WTC11 (cell line): ENCODE measurements around the gene SPOCD1. TPM values are rescaled to one million over a fixed set of nuclear protein-coding genes. Genes with fewer than 3 reads are reported as not detected.

Experiments
- ATAC-seq: fragments of 200-7000 bp; cut with Tn5 transposase; 2 replicates; pipeline ENCODE4 v1.10.0; 2021; ENCODE audit warnings: mild to moderate bottlenecking, moderate library complexity
- CTCF ChIA-PET: fragments of 300-600 bp; sonication (Branson Sonifier 250); formaldehyde crosslinking; loops from one replicate; lab custom pipeline; 2021; ENCODE audit warnings: antibody characterized with exemption; lab: Charles Lee
- POLR2A ChIA-PET: fragments of 350-600 bp; sonication (Branson Sonifier 250); formaldehyde crosslinking; loops from one replicate; lab custom pipeline; 2021; ENCODE audit warnings: antibody characterized with exemption; lab: Charles Lee
- DNase-seq: peaks from one replicate; pipeline ENCODE4 v3.0.0; 2021; ENCODE audit warnings: low spot score
- H3K27ac Mint-ChIP-seq: 2 replicates; pipeline ENCODE4 v1.8.0; 2021; ENCODE audit warnings: mixed read lengths
- H3K27me3 Mint-ChIP-seq: 2 replicates; pipeline ENCODE4 v1.8.0; 2021; ENCODE audit warnings: low read depth, mild to moderate bottlenecking, moderate library complexity, mixed read lengths
- H3K36me3 Mint-ChIP-seq: 2 replicates; pipeline ENCODE4 v1.8.0; 2021; ENCODE audit warnings: mixed read lengths
- H3K4me1 Mint-ChIP-seq: 2 replicates; pipeline ENCODE4 v1.8.0; 2022; ENCODE audit warnings: mixed read lengths
- H3K4me3 Mint-ChIP-seq: 2 replicates; pipeline ENCODE4 v1.8.0; 2021; ENCODE audit warnings: mild to moderate bottlenecking, moderate library complexity, mixed read lengths
- H3K9me3 Mint-ChIP-seq: 2 replicates; pipeline ENCODE4 v1.8.0; 2021; ENCODE audit warnings: mixed read lengths
- CBFB ChIP-seq: sonication (generic); formaldehyde crosslinking; IDR thresholded peaks from 2 replicates; pipeline ENCODE4 v1.8.1; 2022; ENCODE audit warnings: mild to moderate bottlenecking, low read depth, missing genetic modification reagents
- ELF4 ChIP-seq: sonication (generic); formaldehyde crosslinking; IDR thresholded peaks from 2 replicates; pipeline ENCODE4 v1.8.1; 2022; ENCODE audit warnings: low read depth, mild to moderate bottlenecking, moderate library complexity, missing genetic modification reagents
- EMX1 ChIP-seq: fragments of 250-450 bp; sonication (Bioruptor Pico); IDR thresholded peaks from 2 replicates; pipeline ENCODE4 v1.8.0; 2021; ENCODE audit warnings: mild to moderate bottlenecking
- IRF2 ChIP-seq: sonication (generic); formaldehyde crosslinking; IDR thresholded peaks from 2 replicates; pipeline ENCODE4 v1.8.0; 2022; ENCODE audit warnings: low read depth, missing genetic modification reagents, borderline replicate concordance
- MXD4 ChIP-seq: fragments of 250-450 bp; sonication (Bioruptor Pico); IDR thresholded peaks from 2 replicates; pipeline ENCODE4 v1.8.0; 2021; ENCODE audit warnings: mild to moderate bottlenecking, moderate library complexity, borderline replicate concordance
- TEAD4 ChIP-seq: sonication (generic); formaldehyde crosslinking; IDR thresholded peaks from 2 replicates; pipeline ENCODE4 v1.8.0; 2022; ENCODE audit warnings: mild to moderate bottlenecking, missing genetic modification reagents
- ZNF396 ChIP-seq: fragments of 250-450 bp; sonication (Bioruptor Pico); IDR thresholded peaks from 2 replicates; pipeline ENCODE4 v1.8.0; 2021; ENCODE audit warnings: mild to moderate bottlenecking, moderate library complexity, borderline replicate concordance
- total RNA-seq: library from RNA; stranded (reverse); gene quantifications from 3 replicates; pipeline ENCODE4 v1.2.3, GENCODE V29; 2021
- TF ChIP-seq, protein P1 (sequence below): sonication (generic); formaldehyde crosslinking; IDR thresholded peaks from 2 replicates; pipeline ENCODE4 v1.8.1; 2022; ENCODE audit warnings: missing genetic modification reagents, borderline replicate concordance
- TF ChIP-seq, protein P2 (sequence below): sonication (generic); formaldehyde crosslinking; IDR thresholded peaks from 2 replicates; pipeline ENCODE4 v1.8.0; 2022; ENCODE audit warnings: mild to moderate bottlenecking, missing genetic modification reagents
- TF ChIP-seq, protein P3 (sequence below): sonication (generic); formaldehyde crosslinking; conservative IDR thresholded peaks from 2 replicates; pipeline ENCODE4 v1.8.1; 2023; ENCODE audit warnings: mild to moderate bottlenecking, low read depth, missing genetic modification reagents, moderate library complexity
- TF ChIP-seq, protein P4 (sequence below): sonication (generic); formaldehyde crosslinking; IDR thresholded peaks from 2 replicates; pipeline ENCODE4 v1.8.0; 2023; ENCODE audit warnings: missing genetic modification reagents, mild to moderate bottlenecking, borderline replicate concordance
- TF ChIP-seq, protein P5 (sequence below): fragments of 250-450 bp; sonication (Bioruptor Pico); IDR thresholded peaks from 2 replicates; pipeline ENCODE4 v1.9.0; 2021; ENCODE audit warnings: mild to moderate bottlenecking, borderline replicate concordance

The SPOCD1 gene
- total RNA-seq, 1 experiment from 2014 or later: 3.0 TPM

DNA sequence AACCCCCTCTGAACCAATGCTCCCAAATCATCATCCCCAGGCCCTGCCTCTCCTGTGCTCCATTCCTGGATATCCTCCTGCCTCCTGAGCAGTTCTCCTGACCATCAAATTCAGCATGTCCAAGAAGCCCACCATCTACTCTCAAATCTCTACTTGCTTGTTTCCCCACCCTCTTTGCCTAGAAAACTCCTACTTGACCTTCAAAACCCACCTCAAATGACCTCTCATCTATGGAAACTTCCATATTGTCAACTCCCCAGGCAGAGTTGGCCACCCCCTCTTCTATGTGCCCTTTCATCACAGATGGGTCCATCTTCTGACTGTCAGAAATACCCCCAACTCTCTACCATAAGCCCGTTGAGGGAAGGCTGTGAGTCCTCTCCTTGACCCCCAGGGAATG is 68.5 kb downstream of the SPOCD1 start:
- CTCF ChIA-PET: interaction anchor here (2.6 to 14.7 kb wide), 4 partner anchors 12 to 41 kb away, joined by 28 to 179 read pairs (median 61); no protein-coding TSS in a partner anchor
- peak overlapping the region; percentile 29 for H3K27ac Mint-ChIP-seq
- no peaks in the 10 kb centered on the region; the same call in 1 of the 2 replicates for H3K27me3 Mint-ChIP-seq

DNA sequence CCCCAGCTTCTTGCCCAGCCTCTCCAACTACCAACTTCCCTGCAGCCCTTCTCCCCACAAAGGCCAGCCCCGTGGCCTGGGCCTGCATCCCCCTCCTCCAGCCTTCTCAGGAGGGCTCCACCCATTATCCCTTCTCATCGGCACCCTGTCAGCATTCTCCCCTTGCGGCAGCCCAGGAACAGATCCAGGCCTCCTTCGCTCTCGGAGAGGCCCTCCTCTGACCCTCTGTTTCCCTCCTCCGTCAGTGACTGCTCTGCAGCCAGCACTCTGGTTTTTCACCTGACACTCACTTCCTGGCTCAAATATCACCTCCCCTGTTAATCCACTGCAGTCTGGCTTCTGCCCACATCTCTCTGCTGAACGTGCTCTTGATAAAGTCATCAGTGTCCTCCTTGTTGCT is 69.1 kb downstream of the SPOCD1 start:
- CTCF ChIA-PET: interaction anchor here (1.5 to 14.7 kb wide), 12 partner anchors 13 to 217 kb away, joined by 3 to 179 read pairs (median 22); partner anchors contain the start of genes COL16A1 and PEF1
- peaks cover 49% of the 10 kb centered on the region for H3K4me1 Mint-ChIP-seq
- H3K4me3 Mint-ChIP-seq: no peak overlapping the region
- DNase-seq: no peak
- no peaks in the 10 kb centered on the region; the same call in 1 of the 2 replicates for H3K27me3 Mint-ChIP-seq
- POLR2A ChIA-PET: no interaction called here
- ATAC-seq: no peak
- no peaks in the 10 kb centered on the region for H3K36me3 Mint-ChIP-seq
- peak overlapping the region; percentile 29 for H3K27ac Mint-ChIP-seq
- no peaks in the 10 kb centered on the region for H3K9me3 Mint-ChIP-seq
- TF ChIP-seq TEAD4 (no peak), MXD4 (no peak), IRF2 (CRISPR knock-in tag) (no peak)
- TF ChIP-seq, protein P1, sequence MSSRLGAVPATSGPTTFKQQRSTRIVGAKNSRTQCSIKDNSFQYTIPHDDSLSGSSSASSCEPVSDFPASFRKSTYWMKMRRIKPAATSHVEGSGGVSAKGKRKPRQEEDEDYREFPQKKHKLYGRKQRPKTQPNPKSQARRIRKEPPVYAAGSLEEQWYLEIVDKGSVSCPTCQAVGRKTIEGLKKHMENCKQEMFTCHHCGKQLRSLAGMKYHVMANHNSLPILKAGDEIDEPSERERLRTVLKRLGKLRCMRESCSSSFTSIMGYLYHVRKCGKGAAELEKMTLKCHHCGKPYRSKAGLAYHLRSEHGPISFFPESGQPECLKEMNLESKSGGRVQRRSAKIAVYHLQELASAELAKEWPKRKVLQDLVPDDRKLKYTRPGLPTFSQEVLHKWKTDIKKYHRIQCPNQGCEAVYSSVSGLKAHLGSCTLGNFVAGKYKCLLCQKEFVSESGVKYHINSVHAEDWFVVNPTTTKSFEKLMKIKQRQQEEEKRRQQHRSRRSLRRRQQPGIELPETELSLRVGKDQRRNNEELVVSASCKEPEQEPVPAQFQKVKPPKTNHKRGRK (CRISPR knock-in tag): no peak
- TF ChIP-seq, protein P2, sequence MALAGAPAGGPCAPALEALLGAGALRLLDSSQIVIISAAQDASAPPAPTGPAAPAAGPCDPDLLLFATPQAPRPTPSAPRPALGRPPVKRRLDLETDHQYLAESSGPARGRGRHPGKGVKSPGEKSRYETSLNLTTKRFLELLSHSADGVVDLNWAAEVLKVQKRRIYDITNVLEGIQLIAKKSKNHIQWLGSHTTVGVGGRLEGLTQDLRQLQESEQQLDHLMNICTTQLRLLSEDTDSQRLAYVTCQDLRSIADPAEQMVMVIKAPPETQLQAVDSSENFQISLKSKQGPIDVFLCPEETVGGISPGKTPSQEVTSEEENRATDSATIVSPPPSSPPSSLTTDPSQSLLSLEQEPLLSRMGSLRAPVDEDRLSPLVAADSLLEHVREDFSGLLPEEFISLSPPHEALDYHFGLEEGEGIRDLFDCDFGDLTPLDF (CRISPR knock-in tag): no peak

More for the DNA sequence above, 68.5 kb downstream of the SPOCD1 start:
- TF ChIP-seq, protein P3, sequence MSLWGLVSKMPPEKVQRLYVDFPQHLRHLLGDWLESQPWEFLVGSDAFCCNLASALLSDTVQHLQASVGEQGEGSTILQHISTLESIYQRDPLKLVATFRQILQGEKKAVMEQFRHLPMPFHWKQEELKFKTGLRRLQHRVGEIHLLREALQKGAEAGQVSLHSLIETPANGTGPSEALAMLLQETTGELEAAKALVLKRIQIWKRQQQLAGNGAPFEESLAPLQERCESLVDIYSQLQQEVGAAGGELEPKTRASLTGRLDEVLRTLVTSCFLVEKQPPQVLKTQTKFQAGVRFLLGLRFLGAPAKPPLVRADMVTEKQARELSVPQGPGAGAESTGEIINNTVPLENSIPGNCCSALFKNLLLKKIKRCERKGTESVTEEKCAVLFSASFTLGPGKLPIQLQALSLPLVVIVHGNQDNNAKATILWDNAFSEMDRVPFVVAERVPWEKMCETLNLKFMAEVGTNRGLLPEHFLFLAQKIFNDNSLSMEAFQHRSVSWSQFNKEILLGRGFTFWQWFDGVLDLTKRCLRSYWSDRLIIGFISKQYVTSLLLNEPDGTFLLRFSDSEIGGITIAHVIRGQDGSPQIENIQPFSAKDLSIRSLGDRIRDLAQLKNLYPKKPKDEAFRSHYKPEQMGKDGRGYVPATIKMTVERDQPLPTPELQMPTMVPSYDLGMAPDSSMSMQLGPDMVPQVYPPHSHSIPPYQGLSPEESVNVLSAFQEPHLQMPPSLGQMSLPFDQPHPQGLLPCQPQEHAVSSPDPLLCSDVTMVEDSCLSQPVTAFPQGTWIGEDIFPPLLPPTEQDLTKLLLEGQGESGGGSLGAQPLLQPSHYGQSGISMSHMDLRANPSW (CRISPR knock-in tag): no peak
- TF ChIP-seq CBFB (CRISPR knock-in tag): no peak
- no peak for TF ChIP-seq ZNF396 (CRISPR knock-in tag)
- no peak for TF ChIP-seq ELF4 (CRISPR knock-in tag)
- TF ChIP-seq, protein P4, sequence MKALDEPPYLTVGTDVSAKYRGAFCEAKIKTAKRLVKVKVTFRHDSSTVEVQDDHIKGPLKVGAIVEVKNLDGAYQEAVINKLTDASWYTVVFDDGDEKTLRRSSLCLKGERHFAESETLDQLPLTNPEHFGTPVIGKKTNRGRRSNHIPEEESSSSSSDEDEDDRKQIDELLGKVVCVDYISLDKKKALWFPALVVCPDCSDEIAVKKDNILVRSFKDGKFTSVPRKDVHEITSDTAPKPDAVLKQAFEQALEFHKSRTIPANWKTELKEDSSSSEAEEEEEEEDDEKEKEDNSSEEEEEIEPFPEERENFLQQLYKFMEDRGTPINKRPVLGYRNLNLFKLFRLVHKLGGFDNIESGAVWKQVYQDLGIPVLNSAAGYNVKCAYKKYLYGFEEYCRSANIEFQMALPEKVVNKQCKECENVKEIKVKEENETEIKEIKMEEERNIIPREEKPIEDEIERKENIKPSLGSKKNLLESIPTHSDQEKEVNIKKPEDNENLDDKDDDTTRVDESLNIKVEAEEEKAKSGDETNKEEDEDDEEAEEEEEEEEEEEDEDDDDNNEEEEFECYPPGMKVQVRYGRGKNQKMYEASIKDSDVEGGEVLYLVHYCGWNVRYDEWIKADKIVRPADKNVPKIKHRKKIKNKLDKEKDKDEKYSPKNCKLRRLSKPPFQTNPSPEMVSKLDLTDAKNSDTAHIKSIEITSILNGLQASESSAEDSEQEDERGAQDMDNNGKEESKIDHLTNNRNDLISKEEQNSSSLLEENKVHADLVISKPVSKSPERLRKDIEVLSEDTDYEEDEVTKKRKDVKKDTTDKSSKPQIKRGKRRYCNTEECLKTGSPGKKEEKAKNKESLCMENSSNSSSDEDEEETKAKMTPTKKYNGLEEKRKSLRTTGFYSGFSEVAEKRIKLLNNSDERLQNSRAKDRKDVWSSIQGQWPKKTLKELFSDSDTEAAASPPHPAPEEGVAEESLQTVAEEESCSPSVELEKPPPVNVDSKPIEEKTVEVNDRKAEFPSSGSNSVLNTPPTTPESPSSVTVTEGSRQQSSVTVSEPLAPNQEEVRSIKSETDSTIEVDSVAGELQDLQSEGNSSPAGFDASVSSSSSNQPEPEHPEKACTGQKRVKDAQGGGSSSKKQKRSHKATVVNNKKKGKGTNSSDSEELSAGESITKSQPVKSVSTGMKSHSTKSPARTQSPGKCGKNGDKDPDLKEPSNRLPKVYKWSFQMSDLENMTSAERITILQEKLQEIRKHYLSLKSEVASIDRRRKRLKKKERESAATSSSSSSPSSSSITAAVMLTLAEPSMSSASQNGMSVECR: no peak
- TF ChIP-seq EMX1: no peak
- TF ChIP-seq, protein P5, sequence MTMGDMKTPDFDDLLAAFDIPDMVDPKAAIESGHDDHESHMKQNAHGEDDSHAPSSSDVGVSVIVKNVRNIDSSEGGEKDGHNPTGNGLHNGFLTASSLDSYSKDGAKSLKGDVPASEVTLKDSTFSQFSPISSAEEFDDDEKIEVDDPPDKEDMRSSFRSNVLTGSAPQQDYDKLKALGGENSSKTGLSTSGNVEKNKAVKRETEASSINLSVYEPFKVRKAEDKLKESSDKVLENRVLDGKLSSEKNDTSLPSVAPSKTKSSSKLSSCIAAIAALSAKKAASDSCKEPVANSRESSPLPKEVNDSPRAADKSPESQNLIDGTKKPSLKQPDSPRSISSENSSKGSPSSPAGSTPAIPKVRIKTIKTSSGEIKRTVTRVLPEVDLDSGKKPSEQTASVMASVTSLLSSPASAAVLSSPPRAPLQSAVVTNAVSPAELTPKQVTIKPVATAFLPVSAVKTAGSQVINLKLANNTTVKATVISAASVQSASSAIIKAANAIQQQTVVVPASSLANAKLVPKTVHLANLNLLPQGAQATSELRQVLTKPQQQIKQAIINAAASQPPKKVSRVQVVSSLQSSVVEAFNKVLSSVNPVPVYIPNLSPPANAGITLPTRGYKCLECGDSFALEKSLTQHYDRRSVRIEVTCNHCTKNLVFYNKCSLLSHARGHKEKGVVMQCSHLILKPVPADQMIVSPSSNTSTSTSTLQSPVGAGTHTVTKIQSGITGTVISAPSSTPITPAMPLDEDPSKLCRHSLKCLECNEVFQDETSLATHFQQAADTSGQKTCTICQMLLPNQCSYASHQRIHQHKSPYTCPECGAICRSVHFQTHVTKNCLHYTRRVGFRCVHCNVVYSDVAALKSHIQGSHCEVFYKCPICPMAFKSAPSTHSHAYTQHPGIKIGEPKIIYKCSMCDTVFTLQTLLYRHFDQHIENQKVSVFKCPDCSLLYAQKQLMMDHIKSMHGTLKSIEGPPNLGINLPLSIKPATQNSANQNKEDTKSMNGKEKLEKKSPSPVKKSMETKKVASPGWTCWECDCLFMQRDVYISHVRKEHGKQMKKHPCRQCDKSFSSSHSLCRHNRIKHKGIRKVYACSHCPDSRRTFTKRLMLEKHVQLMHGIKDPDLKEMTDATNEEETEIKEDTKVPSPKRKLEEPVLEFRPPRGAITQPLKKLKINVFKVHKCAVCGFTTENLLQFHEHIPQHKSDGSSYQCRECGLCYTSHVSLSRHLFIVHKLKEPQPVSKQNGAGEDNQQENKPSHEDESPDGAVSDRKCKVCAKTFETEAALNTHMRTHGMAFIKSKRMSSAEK (CRISPR knock-in tag): no peak
- Mint-ChIP-seq H3K4me3 (no peak overlapping the region), H3K4me1 (peaks cover 55% of the 10 kb centered on the region), H3K9me3 (no peaks in the 10 kb centered on the region), H3K36me3 (no peaks in the 10 kb centered on the region)
- POLR2A ChIA-PET: no interaction called here
- ATAC-seq (no peak), DNase-seq (no peak)
